SK-N-DZ (cell line): ENCODE data around the gene NT5DC4.
"Not testable (repeated sequence)": the region's sequence is repeated elsewhere in the genome, so short reads cannot be mapped to it uniquely, and the experiment has no call there.

Experiments
- DNase-seq: peaks from one replicate; pipeline ENCODE4 v3.0.0-alpha.2; 2015; ENCODE audit warnings: low spot score

The NT5DC4 gene

DNA sequence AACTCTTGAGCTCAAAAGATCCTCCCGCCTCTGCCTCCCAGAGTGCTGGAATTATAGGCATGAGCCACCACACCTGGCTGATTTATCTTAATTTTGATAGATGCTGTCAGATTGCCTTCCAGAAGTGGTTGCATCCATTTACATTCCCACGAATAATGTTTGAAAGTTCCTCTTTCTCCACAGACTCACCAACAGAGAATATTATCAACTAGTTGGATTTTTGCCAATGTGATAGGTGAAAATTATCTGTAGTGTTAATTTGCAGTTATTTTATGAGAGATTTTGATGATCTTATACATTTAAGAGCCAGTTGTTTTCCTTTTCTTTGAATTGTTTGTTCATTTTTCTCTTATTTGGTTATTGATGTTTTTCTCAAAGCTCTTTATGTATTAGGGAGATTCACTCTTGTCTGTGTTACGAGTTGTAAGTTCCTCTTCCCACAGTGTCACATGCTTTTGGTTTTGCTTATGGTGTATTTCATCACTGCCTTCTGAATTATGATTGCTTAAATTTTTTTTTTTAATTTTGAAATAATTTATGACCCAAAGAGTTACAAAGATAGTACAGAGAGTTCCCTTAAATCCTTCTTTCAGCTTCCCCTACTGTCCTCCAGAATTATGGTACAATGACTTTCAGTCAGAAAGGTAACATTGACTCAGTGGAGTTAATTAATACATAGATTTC, 20.7 kb upstream of the NT5DC4 start:
- no peak for DNase-seq

DNA sequence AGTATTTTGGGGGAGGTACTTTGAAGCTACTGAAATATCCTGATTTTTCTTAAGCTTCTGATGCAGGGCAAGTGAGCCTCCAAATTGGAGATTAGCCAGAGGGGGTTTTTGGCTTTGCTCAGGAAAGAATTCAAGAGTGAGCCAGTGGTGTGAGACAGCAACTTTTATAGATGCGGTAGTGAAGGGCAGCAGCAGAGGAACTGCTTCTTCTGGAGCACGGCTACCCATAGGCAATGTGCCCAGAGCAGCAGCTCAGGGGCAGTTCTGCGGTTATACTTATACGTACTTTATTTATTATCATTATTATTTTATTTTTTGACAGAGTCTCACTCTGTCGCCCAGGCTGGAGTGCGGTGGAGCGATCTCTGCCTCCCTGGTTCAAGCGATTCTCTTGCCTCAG, 19.8 kb upstream of the NT5DC4 start:
- no peak for DNase-seq

DNA sequence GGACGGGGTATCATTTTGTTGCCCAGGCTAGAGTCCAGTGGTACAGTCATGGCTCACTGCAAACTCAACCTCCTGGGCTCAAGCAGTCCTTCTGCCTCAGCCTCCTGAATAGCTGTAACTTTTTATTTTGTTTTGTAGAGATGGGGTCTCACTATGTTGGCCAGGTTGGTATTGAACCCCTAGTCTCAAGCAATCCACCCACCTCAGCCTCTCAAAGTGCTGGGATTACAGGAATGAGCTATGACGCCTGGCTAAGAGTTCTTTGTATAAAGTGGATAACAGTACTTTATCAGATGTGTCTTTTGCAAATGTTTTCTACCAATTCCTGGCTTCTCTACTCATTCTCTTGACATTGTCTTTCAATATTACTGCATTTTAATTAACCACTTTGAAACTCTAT, 17.1 kb upstream of the NT5DC4 start:
- no peak for DNase-seq

DNA sequence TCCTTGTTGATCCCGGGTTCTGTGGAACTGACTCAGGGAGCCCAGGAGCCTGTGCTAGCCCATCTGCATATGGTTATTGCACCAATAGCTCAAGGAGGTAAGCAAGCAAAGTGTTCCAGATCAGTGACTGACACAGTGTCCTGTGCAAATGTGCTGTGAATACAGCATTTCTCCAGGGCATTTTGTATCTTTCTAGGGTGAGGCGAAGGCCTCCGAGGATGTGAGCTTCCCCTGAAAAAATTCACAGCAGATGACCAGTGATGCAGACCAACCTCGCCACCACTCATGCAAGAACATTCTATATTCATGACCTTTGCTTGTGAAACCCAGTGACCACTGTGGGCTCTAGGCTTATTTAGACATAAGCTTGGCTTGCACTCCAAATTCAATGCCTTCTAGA, 15.2 kb upstream of the NT5DC4 start:
- no peak for DNase-seq

DNA sequence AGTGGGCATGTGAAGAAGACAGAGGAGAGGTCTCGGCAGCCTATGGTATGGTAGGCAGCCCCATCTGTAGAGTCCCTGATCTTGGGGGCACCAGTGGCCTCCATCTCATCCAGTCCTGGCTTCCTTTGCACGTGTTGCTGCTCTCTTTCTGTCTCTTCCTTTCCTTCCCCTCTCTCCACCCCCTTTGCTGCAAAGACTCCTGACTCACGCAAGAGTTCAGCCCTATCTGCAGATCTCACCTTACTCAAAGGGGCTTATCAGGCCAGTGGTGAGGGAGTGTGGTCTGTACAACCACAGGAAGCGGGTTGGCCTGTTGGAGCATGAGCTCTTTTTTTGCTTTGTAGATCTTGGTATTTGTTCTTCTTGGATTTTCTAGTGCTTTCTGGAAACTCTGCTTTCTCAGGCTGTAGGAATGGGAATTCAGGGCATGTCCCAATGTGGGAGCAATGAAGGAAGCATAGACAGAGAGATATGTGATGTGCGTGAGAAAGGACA, 14.6 kb upstream of the NT5DC4 start:
- peak; percentile 32 for DNase-seq

DNA sequence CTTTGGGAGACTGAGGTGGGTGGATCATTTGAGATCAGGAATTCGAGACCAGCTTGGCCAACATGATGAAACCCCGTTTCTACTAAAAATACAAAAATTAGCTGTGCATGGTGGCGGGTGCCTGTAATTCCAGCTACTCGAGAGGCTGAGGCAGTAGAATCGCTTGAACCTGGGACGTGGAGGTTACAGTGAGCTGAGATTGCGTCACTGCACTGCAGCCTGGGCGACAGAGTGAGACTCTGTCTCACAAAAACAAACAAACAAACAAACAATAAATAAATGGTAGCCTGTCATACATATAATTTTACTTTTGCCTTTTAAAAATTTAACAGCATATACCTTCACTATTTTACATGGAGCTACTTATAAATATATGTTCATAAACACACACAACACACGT, 13.9 kb upstream of the NT5DC4 start:
- DNase-seq = not testable (repeated sequence)

DNA sequence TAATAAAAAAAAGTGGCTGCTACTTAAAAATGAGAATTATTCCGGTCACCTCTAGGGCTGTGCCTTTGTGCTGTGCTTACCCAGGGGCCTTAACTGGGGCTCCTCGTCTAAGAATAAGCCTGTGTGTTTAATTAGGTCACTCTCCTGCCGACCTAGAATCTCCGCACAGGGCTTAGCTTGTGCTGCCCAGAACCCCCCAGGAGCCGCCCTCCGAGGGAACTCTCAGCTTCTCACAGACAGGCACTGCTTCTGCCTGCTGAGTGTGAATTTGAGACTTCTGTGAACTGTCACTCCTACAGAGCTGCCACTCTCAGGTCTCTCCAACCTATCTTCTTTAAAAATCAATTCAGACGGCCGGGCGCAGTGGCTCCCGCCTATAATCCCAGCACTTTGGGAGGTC, 11.9 kb upstream of the NT5DC4 start:
- DNase-seq = no peak

DNA sequence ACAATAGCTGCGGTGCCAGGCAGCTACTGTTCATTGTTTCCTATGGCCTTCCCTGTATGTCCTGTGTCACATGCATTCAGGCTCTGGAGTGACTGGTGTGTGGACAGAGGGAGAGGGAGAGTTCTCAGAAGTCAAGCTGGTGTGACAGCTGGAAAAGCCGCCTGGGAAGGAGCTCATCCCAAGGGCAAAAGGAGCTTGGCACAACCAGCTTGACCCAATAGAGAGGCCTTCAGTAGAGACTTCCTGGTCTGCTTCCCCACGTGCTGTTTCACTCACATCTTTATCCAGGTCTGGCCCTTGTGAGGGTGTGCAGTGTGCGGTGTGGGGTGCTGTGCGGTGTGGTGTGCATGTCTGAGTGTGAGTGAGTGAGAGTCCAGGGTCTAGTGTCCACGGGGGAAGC, 11.1 kb upstream of the NT5DC4 start:
- no peak for DNase-seq

DNA sequence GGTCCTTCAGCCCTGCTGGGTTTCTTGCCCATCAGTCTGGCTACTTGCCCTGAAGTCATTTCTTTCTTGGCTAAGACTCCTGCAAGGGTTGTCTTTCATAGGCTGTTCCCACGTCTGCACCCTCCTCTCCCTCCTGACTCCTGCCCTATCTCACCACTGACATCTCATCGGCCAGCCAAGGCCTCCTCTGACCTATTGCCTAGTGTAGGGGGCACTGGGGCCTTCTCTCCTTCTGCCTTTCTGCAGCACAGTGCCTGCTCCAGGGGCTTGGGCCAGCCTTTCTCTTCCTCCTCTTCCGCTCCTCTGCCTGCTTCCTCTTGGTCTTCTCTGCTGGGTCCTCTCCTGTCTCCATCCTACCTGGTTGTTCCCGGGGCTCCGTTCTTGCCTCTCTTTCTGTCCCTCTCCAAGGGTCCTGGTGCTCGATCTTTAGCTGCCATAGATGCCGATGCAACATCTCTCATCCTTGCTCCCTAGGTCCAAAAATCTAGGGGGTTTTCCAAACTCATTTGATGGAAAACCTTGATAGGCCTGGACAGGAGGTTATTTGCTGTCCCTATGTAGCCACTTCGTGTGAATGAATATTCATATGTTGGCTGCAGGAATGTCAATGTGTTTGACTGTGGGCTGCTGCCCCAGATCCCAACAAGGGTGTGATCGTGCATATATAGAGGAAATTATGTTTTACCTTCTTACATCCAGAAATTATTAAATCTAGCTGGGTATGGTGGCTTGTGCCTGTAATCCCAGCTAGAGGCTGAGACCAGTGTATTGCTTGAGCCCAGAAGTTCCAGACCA, 9.7 kb upstream of the NT5DC4 start:
- no peak for DNase-seq

DNA sequence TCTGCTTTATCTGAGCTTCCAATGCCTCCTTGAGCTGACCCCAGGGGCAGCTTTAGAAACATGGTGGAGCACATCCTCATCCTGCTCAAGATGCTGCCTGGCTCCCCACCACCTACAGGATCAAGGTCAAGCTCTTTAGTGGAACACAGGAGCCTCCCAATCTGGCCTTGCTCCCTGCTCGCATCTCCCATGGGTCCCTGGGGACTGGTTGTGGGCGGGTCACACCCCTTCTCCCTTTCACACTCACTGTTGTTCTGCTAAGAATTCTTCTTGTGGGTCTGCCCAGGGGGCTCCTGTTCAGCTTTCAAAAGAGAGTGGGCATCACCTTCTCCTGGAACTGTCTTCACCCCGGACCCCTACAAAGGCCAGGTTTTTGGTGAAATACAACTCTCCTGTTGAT, 8.4 kb upstream of the NT5DC4 start:
- no peak for DNase-seq

DNA sequence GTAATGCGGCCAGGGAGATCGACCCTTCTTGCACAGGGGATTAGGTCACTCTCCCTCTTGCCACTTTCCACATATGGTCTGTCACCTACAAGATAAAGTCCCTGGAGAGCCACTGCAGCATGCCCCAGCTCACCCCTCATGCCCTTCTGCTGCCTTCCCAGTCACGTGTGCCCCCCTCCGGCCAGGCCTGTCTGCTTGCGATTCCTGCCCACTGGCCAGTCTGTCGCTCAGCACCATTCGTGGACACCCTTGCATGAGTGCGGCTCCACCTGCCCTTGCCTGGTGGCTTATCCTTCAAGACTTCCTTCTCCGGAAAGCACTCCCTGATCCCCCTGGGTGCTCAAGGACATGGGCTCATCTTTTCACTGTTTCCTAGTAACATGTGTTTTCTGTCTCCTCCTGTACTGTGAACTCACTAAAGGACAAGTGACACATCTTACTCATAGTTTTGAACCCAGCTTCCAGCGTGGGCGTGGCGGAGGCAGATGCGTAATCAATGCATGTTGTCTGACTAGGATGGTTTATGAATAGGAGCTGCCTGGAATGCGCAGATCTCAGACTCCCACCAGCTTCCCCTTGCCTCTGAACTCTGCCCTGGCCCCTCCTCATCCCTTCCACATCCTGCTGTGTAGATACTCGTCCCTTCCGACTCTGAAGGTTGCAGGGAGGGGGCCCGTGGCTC, 7.8 kb upstream of the NT5DC4 start:
- no peak for DNase-seq

DNA sequence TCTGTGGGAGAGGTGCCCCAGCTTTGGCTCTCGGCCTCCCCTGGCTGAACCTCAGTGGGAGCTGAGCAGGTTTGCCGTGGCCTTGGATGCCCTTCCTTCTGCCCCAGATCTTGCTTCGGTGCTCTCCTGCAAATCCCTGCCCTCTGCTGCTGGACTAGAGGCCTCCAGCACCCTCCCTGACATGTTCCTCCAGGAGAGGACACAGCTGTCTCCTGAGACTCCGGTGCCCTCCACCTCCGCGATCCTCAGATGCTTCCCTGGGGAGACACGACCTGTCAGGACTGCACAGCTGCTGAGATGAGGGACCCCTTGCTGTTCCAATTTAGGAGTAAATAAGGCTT, 7.3 kb upstream of the NT5DC4 start:
- no peak for DNase-seq

DNA sequence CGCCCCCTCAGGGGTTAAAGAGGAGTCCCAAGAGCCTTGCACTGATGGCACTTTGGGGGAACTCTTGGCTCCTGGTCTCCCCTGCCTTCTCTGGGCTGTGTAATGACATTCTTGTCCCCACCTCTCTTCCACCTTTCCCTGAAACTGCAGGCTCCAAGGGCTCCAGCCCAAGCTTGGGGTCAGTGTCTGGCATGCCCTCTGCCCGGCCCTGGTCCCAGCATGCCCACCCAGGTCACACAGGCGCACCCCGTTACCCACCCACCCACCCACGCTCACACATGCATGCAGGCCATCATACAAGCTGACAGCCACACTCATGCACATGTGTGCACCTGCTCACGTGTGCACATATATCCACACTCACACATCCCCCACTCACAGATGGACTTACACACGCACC, 6.9 kb upstream of the NT5DC4 start:
- no peak for DNase-seq

DNA sequence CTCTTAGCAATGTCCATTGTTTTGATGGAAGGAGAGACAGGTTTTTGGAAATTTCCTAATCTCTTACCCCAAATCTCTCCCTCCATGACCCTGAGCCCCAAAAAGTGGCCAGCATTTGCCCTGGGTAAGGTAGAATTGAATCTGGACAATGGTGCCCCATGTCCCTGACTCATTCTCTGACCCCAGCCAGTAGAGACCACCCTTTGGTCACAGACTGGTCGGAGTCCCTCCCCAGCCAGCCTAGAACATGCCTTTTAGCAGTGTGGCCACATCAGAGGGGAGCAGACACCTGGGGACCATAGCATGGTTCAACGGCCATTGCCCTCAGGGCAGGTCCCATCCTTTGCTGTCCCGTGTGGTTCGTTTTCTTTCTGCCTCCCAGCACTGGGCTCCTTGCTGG, 6.5 kb upstream of the NT5DC4 start:
- no peak for DNase-seq

DNA sequence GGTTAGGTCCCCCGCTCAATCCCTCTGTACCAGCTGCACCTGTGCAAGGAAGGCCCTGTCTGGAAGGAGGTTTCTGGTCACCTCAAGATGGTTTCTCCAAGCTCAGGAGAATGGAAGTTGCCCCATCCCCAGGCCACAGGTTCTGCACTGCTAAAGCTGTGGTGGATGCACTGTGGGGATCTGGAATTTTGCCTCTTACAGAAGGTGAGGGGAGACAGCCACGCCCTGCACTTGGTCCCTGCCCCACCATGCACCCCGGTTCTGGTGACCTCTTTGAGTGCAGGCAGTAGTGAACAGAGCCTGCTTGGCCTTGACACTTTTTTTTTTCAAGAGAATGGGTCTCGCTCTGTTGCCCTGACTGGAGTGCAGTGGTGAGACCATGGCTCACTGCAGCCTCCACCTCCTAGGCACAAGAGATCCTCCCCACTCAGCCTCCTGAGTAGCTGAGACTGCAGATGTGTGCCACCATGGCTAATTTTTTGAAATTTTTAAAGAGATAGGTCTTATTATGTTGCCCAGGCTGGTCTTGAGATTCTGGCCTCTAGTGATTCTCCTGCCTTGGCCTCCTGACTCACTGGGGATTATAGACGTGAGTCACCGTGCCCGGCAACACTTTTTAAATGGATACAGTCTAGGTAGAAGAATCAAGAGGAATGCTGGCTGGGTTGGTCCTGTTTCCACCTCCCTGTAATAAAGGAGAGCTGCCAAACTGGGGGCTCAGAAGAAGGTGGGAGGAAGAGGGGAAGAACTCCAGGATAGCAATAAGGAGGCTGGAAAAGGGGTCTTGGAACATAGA, 5.8 kb upstream of the NT5DC4 start:
- no peak for DNase-seq

DNA sequence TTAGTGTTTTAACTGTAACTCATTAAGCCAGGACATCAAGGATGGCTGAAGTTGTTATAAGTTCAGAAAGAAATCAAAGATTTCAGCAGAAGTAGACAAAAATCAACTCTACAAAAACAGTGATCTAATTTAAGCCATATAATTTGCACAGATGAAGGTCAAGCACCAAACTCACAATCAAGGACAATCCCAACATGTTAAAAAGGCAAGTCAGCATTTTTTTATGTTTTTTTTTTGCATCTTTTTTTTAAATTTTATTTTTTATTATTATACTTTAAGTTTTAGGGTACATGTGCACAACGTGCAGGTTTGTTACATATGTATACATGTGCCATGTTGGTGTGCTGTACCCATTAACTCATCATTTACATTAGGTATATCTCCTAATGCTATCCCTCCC, 4.7 kb upstream of the NT5DC4 start:
- not testable (repeated sequence) for DNase-seq

DNA sequence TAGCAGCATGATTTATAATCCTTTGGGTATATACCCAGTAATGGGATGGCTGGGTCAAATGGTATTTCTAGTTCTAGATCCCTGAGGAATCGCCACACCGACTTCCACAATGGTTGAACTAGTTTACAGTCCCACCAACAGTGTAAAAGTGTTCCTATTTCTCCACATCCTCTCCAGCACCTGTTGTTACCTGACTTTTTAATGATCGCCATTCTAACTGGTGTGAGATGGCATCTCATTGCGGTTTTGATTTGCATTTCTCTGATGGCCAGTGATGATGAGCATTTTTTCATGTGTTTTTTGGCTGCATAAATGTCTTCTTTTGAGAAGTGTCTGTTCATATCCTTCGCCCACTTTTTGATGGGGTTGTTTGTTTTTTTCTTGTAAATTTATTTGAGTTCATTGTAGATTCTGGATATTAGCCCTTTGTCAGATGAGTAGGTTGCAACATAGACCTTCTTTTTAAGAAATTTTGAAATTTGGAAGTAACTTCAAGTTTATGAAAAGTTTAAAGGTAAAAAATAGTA, 3.9 kb upstream of the NT5DC4 start:
- not testable (repeated sequence) for DNase-seq

DNA sequence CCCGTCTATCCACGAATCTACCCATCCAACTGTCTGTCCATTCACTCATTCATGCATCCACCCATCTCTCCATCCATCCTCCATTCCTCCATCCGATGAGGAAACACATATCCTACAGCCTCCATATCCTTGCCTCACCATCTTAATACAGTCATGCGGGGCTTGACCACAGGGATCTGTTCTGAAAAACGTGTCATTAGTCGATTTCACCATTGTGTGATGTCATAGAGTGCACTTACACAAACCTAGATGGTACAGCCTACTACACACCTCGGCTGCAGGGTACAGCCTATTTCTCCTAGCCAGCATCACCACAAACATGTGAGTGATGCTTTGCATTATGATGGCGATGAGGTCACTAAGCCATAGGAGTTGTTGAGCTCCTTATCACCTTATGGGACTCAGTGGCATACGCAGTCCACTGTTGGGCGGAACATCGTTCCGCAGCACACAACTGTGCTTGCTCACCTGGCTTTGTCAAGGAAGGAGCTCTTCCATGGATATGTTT, 1.9 kb upstream of the NT5DC4 start:
- DNase-seq = no peak

DNA sequence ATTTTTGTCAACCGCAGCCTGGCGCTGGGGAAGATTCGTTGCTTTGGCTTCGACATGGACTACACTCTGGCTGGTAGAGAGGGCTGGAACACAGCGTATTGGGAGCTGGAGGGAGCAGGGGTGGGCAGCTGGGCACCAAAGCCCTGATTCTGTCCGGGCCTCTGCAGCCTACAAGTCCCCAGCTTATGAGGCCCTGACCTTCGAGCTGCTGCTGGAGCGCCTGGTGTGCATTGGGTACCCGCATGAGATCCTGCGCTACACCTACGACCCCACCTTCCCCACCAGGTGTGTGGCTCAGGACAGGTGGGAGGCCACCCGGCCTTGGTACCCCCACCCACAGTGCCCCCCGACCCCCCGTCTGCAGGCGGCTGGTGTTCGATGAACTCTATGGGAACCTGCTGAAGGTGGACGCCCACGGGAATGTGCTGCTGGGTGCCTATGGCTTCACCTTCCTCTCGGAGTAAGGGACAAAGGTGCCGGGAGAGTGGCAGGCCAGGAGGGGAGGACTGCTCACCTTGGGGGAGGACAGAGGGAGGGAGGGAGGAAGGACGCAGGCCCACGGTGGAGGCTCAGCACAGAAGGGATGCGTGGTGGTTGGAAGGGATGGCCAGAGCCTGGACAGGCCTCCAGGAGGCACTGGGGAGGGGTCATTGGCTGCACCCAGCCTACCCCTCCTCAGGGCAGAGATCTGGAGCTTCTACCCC, 1.2 kb downstream of the NT5DC4 start:
- no peak for DNase-seq

DNA sequence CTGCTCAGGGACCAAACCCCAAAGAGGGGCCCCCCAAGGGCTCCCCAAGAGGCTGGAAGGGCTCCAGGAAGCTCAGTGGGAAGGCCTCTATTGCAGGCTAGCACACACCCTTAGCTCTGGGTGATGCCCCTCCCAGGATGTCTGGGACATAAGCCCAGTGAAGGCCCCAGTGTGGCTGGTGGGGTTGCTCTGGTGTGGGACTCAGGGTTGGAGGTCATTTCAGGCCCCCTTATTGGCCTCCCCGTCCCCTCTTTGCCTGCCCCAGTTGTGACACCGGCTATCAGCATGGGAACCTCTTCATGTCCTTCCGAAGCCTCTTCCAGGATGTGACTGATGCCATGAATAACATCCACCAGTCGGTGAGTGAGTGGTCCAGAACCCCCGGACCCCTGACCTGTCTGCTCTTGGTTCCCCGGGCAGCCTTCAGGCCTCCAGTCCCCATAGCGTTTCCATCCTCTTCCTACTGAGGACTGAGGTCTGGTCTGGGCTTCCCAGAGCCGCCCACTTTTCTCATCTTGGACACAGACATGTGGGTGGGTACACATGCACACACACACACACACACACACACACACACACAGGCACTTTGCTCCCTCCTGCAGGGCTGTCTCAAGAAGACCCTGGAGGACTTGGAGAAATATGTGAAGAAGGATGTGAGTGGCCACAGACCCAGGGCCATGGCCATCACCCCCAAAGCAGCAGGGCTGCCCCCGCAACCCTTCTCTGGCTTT, 2.2 kb downstream of the NT5DC4 start:
- DNase-seq = no peak
